GM21619 (cell line): ENCODE data around the gene NAIF1.

Experiments used
- ATAC-seq: cut with Tn5 transposase; IDR thresholded peaks from one replicate; pipeline ENCODE4 v1.9.1; 2021; ENCODE audit not compliant: unreplicated experiment

The NAIF1 gene

GRCh38 chr9:128102861-128103588 lies 35.9 kb upstream of the NAIF1 start:
- no peak for ATAC-seq

GRCh38 chr9:128102196-128102595 lies 35.1 kb upstream of the NAIF1 start:
- no peak for ATAC-seq

GRCh38 chr9:128101690-128102089 lies 34.6 kb upstream of the NAIF1 start:
- no peak for ATAC-seq

GRCh38 chr9:128101231-128101661 lies 34.1 kb upstream of the NAIF1 start:
- ATAC-seq = no peak

- ATAC-seq = no peak
Measured at GRCh38 chr9:128100581-128100980, 33.5 kb upstream of the NAIF1 start.

- no peak for ATAC-seq
Measured at GRCh38 chr9:128099932-128100491, 32.9 kb upstream of the NAIF1 start.

- no peak for ATAC-seq
Measured at GRCh38 chr9:128099231-128099931, 32.3 kb upstream of the NAIF1 start.

GRCh38 chr9:128098297-128099230 lies 31.4 kb upstream of the NAIF1 start:
- no peak for ATAC-seq

- no peak for ATAC-seq
Measured at GRCh38 chr9:128097543-128098296, 30.6 kb upstream of the NAIF1 start.

GRCh38 chr9:128096616-128097536 lies 29.8 kb upstream of the NAIF1 start:
- no peak for ATAC-seq

- no peak for ATAC-seq
Measured at GRCh38 chr9:128094950-128095544, 27.9 kb upstream of the NAIF1 start.

GRCh38 chr9:128094166-128094949 lies 27.2 kb upstream of the NAIF1 start:
- peak; percentile 95 for ATAC-seq

- ATAC-seq = no peak
Measured at GRCh38 chr9:128093011-128093410, 25.9 kb upstream of the NAIF1 start.

- no peak for ATAC-seq
Measured at GRCh38 chr9:128092199-128092977, 25.3 kb upstream of the NAIF1 start.

GRCh38 chr9:128091571-128091970 lies 24.5 kb upstream of the NAIF1 start:
- ATAC-seq = no peak

GRCh38 chr9:128091144-128091543 lies 24.0 kb upstream of the NAIF1 start:
- ATAC-seq = no peak

- ATAC-seq = no peak
Measured at GRCh38 chr9:128089299-128089698, 22.2 kb upstream of the NAIF1 start.
